Stimulated activated memory B cell treated with anti-CD40 and anti-IgM and Interleukin-4, amounts not matched to agents 10 μg/mL and 1 μg/mL and 100 μg/mL, for 72 hours (primary cell): ENCODE results near the gene LMAN2.
"Not testable (repeated sequence)": the region's sequence is repeated elsewhere in the genome, so short reads cannot be mapped to it uniquely, and the experiment has no call there.

Experiments used
- ATAC-seq: fragments of 150-1000 bp; cut with Tn5 transposase; 2 replicates; pipeline ENCODE4 v1.10.0; 2021
- H3K27ac Mint-ChIP-seq: one replicate; pipeline ENCODE4 v1.8.0; 2022; ENCODE audit warnings: mild to moderate bottlenecking, mixed read lengths
- H3K27me3 Mint-ChIP-seq: one replicate; pipeline ENCODE4 v1.8.0; 2022; ENCODE audit warnings: mixed read lengths
- H3K36me3 Mint-ChIP-seq: one replicate; pipeline ENCODE4 v1.8.0; 2022; ENCODE audit warnings: mixed read lengths
- H3K4me1 Mint-ChIP-seq: one replicate; pipeline ENCODE4 v1.8.0; 2022; ENCODE audit warnings: mixed read lengths
- H3K4me3 Mint-ChIP-seq: one replicate; pipeline ENCODE4 v1.8.0; 2022; ENCODE audit warnings: mild to moderate bottlenecking, moderate library complexity, mixed read lengths
- H3K9me3 Mint-ChIP-seq: one replicate; pipeline ENCODE4 v1.8.0; 2022; ENCODE audit warnings: mixed read lengths

Gene LMAN2

DNA sequence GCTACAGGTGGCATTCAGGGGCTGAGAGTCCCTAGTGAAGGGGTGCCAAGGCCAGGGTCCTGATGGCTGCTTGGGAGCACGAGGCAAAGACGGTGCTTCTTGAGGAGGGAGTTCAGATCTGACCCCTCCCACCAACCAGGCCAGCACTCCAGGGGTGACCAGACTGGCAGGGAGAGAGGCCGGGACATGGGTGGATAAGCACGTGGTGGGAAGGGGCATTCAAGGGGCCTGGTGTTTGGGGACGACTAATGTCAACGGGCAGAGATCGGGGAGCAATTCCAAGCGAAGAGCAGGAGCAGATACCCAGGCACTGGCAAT lies 10.8 kb upstream of the LMAN2 start:
- Mint-ChIP-seq H3K36me3 (peaks cover 17% of the 10 kb centered on the region), H3K27me3 (no peaks in the 10 kb centered on the region), H3K4me3 (peak overlapping the region; percentile 75), H3K9me3 (no peaks in the 10 kb centered on the region), H3K4me1 (peaks cover 90% of the 10 kb centered on the region), H3K27ac (peak overlapping the region; percentile 92)
- ATAC-seq, result no peak

DNA sequence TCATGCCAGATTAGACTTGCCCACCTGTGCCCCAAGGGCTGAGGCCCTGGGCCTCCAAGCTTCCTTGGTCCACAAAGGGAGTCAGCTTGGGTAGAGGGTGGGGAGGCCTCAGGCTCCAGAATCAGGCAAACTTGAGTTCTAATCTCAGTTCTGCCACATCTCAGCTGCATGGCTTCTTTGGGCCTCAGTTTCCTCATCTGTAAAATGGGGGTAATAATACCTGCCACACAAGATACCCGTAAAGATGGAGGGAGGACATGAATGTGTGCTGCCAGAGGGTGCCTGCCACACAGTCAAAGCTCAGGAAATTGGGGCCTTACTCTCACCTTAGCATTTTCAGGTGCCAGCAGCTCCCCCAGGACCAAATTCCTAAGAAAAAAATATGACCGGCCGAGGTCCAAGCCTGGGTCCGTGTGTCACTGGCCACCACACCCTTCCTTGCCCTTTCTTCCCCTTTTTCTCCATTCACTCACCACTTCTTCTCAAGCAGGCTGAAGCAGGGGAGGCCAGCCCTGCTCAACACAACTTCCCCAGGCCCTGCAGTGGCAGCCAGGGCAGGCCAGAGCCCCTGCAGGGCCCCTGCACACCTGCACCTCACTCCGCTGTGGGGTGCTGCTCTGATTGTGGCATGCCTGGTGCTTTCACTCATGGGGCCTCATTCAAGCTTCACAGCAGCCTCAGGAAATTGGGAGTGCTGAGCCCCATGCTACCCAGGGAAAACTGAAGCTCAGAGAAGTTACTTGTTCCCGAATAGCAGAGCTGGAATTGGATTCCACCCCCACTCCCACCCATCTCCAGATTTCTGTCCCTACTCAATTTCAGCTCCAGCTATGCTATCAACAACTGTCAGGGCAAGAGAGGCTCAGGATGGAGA lies 10.2 kb upstream of the LMAN2 start:
- Mint-ChIP-seq H3K4me1 (peaks cover 96% of the 10 kb centered on the region), H3K9me3 (no peaks in the 10 kb centered on the region), H3K27me3 (no peaks in the 10 kb centered on the region), H3K36me3 (peaks cover 11% of the 10 kb centered on the region), H3K4me3 (peak overlapping the region; percentile 75), H3K27ac (peak overlapping the region; percentile 92)
- ATAC-seq, result peak; percentile 37

DNA sequence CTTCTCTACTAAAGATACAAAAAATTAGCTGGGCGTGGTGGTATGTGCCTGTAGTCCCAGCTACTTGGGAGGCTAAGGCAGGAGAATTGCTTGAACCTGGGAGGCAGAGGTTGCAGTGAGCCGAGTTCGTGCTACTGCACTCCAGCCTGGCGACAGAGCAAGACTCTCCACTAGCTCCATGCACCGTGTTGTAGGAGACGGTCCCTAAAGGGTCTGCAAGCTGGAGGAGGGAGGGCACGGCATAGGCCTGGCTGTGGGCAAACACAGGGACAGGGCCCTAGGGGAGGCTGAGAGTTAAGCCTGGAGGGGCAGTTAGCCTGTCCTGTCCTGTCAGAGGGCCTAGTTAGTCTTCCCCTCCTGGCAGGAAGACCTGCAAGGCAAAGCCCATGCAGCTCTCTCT lies 9.3 kb upstream of the LMAN2 start:
- H3K27me3 Mint-ChIP-seq, H3K4me3 Mint-ChIP-seq, ATAC-seq, H3K9me3 Mint-ChIP-seq, H3K36me3 Mint-ChIP-seq: not testable (repeated sequence)
- Mint-ChIP-seq H3K4me1 (peaks cover 96% of the 10 kb centered on the region), H3K27ac (peak overlapping the region; percentile 79)

DNA sequence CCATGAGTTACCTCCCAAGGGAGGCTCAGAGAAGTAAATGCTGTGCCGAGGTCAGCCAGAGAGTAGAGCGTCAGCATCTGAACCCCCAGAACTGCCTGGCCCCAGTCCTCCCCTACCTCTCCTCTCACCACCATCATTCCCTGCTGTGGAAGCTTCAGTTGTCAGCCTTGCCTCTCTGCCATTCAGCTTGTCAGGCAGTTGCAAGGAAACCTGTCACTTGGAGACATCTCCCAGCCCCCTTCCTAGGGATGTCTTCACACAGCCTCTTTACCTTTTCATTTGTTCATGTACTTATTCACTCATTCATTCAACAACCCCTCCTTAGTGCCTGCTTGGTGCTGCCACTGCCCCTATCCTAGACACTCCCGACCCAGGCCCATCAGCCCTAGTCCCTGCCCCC lies 8.4 kb upstream of the LMAN2 start:
- H3K27me3 Mint-ChIP-seq, result no peaks in the 10 kb centered on the region
- H3K36me3 Mint-ChIP-seq, result no peaks in the 10 kb centered on the region
- H3K4me1 Mint-ChIP-seq, result peaks cover 91% of the 10 kb centered on the region
- H3K4me3 Mint-ChIP-seq, result peak overlapping the region; percentile 59
- no peak for ATAC-seq
- no peaks in the 10 kb centered on the region for H3K9me3 Mint-ChIP-seq
- H3K27ac Mint-ChIP-seq, result peak overlapping the region; percentile 79

DNA sequence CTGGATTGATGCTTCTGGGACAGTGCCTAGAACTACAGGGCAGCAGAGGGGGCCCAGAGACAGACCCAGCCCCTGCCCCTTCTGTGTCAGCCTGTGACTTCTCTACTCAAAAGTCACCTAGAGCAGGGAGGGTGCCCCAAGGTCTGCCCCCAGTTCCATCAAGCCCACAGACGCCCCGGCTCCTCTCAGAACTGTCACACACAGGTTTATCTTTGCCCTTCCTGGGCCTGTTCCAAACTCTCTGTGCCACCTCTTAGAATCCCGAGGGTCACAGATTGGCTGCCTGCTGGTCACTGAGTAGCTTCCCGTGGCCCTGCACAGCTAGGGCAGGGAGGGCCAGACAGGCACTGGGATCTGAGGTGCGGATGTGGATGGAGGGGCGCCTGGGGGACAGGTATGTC lies 8.0 kb upstream of the LMAN2 start:
- ATAC-seq, result no peak
- Mint-ChIP-seq H3K9me3 (no peaks in the 10 kb centered on the region), H3K27me3 (no peaks in the 10 kb centered on the region), H3K36me3 (no peaks in the 10 kb centered on the region), H3K4me3 (peak overlapping the region; percentile 94), H3K4me1 (peaks cover 91% of the 10 kb centered on the region), H3K27ac (peak overlapping the region; percentile 79)

DNA sequence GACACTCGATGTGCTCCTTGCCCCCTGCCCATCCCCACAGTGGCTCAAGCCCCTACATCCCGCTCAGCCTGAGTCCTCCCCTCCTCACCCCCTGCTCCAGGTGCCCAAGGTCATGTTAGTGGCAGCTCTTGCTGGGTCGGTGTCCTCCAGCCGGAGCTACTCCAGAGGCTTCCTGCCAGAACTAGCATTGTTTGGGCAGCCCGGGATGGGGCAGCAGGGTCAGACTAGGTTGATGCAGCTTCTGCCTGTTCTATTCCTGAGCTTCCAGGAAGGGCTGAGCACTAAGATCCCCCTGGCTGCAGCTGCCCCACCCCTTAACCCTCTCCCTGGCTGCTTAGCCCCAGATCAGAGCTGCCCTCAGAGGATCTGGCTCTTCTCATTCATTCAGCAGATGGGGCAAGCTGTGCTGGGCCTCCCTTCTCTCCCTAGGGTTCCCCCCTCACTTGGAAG lies 6.9 kb upstream of the LMAN2 start:
- no peaks in the 10 kb centered on the region for H3K27me3 Mint-ChIP-seq
- peak overlapping the region; percentile 94 for H3K4me3 Mint-ChIP-seq
- H3K9me3 Mint-ChIP-seq, result no peaks in the 10 kb centered on the region
- H3K36me3 Mint-ChIP-seq, result no peaks in the 10 kb centered on the region
- no peak for ATAC-seq
- peaks cover 84% of the 10 kb centered on the region for H3K4me1 Mint-ChIP-seq
- H3K27ac Mint-ChIP-seq, result peak overlapping the region; percentile 79

DNA sequence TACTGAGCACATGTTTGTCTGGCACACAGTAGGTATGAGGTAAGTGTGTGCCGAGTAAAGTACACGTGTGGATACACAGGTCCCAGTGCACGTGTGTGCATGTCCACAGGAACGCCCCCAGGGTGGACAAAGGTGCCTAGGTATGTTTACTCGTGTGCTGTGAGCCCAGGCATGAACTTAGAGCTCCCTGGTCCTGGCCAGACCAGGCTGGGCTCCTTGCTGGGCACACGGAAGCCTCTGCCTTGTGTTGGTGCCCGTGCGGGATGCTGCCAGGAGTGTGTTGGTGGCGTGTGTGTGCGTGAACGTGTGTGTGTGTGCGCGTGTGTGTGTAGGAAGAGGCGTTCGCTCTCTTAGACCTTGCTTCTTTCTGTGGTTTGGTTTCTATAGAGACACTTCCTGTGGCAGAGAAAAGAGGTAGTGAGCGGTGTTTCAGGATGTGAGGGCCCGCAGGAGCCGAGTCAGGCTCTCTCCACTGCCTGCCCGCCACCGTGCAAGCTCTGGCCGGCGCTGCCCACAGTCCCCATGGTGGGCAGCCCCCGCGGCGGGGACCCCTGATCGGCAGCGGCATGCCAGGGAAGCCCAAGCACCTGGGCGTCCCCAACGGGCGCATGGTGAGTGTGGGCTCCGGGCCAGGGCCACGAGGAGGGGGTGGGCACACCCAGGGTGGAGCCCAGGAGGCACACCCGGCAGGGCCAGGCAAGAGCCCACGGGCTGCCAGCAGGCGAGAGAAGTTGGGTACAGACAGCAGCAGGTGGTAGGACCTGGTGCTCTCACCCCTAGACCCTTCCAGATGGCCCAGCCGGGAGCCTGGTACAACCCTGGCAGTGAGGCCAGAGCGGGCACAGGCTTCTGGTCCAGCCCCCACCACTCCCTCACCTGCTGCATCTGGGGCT lies 6.2 kb upstream of the LMAN2 start, which contains the start of gene RGS14:
Gene RGS14 (plus strand): TSS at position 466 of the 893 bp plus-strand sequence. CDS start 101 bp downstream, at position 567.
- no peaks in the 10 kb centered on the region for H3K9me3 Mint-ChIP-seq

DNA sequence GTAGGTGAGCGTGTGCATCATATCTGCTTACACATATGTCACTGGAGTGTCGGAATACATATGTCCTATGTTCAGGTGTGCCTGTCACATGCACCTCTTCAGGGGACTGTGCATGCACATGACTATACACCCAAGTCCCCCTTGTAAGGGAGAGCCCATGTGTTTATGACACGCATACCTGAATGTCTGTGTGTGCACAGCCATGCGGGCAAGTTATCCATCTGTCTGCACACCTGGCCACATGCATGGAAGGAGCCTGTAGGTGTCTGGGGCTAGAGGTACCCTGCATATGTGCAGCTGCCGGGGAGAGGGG lies 5.6 kb upstream of the LMAN2 start:
- Mint-ChIP-seq H3K4me1 (peaks cover 72% of the 10 kb centered on the region), H3K27me3 (no peaks in the 10 kb centered on the region), H3K9me3 (no peaks in the 10 kb centered on the region), H3K27ac (peak overlapping the region; percentile 79), H3K36me3 (no peaks in the 10 kb centered on the region), H3K4me3 (peak overlapping the region; percentile 94)
- ATAC-seq, result no peak

More for the DNA sequence above, 6.2 kb upstream of the LMAN2 start, which contains the start of gene RGS14:
- peaks cover 77% of the 10 kb centered on the region for H3K4me1 Mint-ChIP-seq
- no peaks in the 10 kb centered on the region for H3K36me3 Mint-ChIP-seq
- H3K27ac Mint-ChIP-seq, result peak within 1 kb of the TSS; percentile 79
- peak; percentile 95 for ATAC-seq
- H3K27me3 Mint-ChIP-seq, result no peaks in the 10 kb centered on the region
- peak within 1 kb of the TSS; percentile 94 for H3K4me3 Mint-ChIP-seq

DNA sequence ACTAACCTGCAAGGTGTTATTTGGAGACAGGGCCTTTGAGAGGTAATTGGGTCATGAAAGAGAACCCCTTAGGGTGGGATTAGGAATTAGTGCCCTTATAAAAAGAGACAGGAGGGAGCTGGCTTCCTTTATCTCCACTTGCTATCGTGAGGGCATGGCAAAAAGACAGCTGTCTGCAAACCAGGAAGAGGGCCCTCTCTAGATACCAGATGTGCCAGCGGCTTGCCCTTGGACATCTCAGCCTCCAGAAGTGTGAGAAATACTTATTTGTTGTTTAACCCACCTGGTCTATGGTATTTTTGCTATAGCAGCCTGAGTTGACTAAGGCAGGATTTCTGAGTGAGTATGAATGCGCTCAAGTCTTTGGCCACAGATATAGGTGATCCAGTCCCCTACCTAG lies 5.3 kb upstream of the LMAN2 start:
- Mint-ChIP-seq H3K4me1 (peaks cover 72% of the 10 kb centered on the region), H3K9me3 (no peaks in the 10 kb centered on the region), H3K27me3 (no peaks in the 10 kb centered on the region), H3K4me3 (no peak overlapping the region), H3K36me3 (no peaks in the 10 kb centered on the region), H3K27ac (peak overlapping the region; percentile 79)
- no peak for ATAC-seq

DNA sequence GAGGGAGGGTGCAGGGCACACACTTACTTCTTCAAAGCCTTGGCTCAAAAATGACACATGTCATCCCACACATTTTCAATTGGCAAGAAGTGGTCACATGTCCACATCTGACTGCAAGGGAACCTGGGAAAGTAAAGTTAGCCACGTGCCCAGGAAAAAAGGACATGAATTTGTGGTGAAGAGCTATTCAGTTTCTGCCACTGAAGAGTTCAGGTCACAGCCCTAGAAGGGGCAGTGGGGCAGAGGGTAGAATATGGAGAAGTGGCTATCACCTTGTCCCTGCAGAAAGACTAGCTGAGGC lies 4.3 kb upstream of the LMAN2 start:
- H3K9me3 Mint-ChIP-seq, result no peaks in the 10 kb centered on the region
- H3K27me3 Mint-ChIP-seq, result no peaks in the 10 kb centered on the region
- H3K27ac Mint-ChIP-seq, result peak overlapping the region; percentile 53
- no peaks in the 10 kb centered on the region for H3K36me3 Mint-ChIP-seq
- peaks cover 63% of the 10 kb centered on the region for H3K4me1 Mint-ChIP-seq
- H3K4me3 Mint-ChIP-seq, result no peak overlapping the region
- ATAC-seq, result no peak

DNA sequence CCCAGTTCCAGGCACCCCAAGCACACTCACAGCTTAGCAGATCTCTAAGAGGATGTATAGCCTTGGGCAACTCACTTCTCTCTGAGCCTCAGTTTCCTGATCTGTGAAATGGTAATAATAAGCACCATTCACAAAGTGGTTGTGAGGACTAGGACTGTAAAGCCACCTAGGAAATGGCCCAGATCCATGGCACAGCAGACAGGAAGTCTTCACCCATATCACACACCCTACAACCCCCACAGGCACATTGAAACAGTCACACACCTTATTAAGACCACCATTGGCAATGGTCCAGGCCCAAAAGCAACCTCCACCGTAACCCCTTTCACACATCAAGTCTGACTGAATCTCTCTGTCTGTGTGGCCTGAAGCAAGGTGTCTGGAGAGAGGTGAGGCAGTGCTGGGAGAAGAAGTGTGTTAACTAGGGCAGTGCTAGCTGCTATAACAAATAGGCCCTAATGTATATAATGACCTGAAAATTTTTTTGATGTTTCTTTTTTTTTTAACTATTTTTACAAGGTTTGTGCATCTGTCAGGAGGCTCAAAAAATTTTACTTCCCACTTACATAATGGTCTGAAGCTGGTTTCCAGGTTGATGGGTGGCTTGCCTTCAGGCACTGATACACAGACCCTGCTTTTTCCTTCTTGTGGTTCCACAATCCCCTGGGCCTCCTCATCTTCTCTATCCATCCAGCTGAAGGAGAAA lies 3.8 kb upstream of the LMAN2 start:
- peak overlapping the region; percentile 53 for H3K27ac Mint-ChIP-seq
- H3K4me3 Mint-ChIP-seq, result no peak overlapping the region
- peaks cover 61% of the 10 kb centered on the region for H3K4me1 Mint-ChIP-seq
- H3K36me3 Mint-ChIP-seq, result no peaks in the 10 kb centered on the region
- ATAC-seq, result no peak
- H3K9me3 Mint-ChIP-seq, result no peaks in the 10 kb centered on the region
- no peaks in the 10 kb centered on the region for H3K27me3 Mint-ChIP-seq

DNA sequence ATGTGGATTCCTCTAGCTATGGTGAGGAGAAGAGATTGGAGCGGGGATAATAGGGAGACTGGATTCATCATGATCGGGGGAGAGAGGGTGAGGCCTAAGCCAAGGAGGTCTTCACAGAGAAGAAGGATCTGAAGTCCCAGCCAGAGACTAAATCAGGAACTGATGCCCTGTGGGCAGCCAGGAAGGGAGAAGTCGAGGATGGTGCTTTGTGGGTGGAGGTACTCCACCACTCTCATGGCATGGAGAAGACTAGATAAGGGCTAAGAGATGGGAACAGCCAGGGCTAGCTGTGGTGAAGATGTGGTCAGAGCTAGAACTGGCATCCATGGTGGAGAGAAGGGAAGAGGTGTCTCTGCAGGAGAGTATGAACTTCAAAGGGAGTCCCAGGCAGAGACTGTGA lies 3.2 kb upstream of the LMAN2 start:
- Mint-ChIP-seq H3K4me3 (no peak overlapping the region), H3K4me1 (peaks cover 61% of the 10 kb centered on the region), H3K27ac (peak overlapping the region; percentile 32)

DNA sequence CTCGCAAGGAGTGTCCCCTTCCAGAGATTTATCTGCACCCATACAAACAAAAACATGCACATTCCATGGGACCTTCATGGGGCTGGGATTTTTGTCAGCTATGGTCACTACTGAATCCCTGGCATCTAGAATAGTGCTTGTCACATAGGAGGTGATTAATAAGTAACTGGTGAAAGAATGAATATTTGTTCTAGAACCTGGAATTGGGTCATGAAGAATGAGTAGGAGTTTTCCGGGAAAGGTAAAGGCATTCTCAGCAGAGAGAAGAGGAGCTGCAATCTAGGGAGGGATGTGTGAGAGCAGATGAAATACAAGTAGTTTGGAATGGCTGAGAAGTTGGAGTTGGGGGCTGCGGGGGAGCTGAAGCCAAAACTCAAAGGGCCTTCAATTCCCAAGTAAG lies 2.8 kb upstream of the LMAN2 start:
- no peaks in the 10 kb centered on the region for H3K27me3 Mint-ChIP-seq
- H3K27ac Mint-ChIP-seq, result peak overlapping the region; percentile 32
- peaks cover 61% of the 10 kb centered on the region for H3K4me1 Mint-ChIP-seq
- H3K36me3 Mint-ChIP-seq, result peaks cover 8% of the 10 kb centered on the region
- no peak for ATAC-seq
- no peak overlapping the region for H3K4me3 Mint-ChIP-seq
- H3K9me3 Mint-ChIP-seq, result no peaks in the 10 kb centered on the region

More for the DNA sequence above, 3.2 kb upstream of the LMAN2 start:
- Mint-ChIP-seq H3K9me3 (no peaks in the 10 kb centered on the region), H3K36me3 (peaks cover 4% of the 10 kb centered on the region), H3K27me3 (no peaks in the 10 kb centered on the region)
- ATAC-seq, result no peak

DNA sequence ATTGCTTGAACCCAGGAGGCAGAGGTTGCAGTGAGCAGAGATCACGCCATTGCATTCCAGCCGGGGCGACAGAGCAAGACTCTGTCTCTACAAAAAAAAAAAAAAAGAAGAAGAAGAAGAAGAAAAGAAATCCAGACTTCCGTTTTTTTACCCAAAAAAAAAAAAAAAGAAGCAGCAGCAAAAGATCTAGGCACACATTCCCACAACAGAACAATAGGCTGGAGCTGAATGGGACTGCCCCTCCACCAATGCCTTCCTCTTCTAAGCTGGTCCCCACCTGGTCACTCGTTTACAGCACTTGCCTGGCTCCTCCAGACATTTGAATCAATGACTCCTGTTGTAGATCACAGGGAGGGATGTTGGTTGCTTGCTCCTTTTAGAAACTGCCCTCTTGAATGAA lies 1.6 kb upstream of the LMAN2 start:
- H3K9me3 Mint-ChIP-seq, result no peaks in the 10 kb centered on the region
- H3K27me3 Mint-ChIP-seq, result no peaks in the 10 kb centered on the region
- peaks cover 13% of the 10 kb centered on the region for H3K36me3 Mint-ChIP-seq
- no peak overlapping the region for H3K27ac Mint-ChIP-seq
- ATAC-seq, result no peak
- no peak overlapping the region for H3K4me3 Mint-ChIP-seq
- peaks cover 55% of the 10 kb centered on the region for H3K4me1 Mint-ChIP-seq

DNA sequence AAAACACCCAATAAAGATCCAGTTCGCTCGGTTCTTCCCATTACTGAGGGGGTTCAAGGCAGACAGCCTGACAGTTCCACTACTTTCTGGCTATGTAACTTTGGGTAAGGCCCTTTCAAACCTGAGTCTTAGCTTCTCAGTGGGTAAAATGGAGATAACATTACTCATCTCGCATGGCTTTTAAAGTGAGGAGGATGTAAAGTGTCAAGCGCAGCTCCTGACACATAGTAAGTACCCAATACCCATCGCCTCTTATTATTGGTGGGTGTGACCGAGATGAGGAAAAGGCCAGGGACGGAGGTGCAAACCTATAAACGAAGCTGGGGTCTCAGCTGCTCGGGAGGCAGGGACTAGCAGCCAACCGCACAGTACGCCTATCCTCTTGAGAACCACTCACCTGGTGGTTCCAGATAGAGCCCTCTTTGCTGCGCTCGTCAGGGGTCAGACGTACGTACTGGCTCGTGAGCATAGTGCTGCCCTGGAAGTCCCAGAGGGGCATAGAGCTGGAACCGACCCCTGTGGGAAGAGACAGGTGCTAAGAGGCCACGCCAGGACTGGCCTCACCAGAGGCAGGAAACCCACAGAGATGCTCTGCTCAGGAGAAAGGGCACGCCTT lies 584 bp downstream of the LMAN2 start:
- no peaks in the 10 kb centered on the region for H3K9me3 Mint-ChIP-seq
- peaks cover 52% of the 10 kb centered on the region for H3K4me1 Mint-ChIP-seq
- H3K27ac Mint-ChIP-seq, result peak overlapping the region; percentile 98
- ATAC-seq, result no peak
- peaks cover 13% of the 10 kb centered on the region for H3K36me3 Mint-ChIP-seq
- no peaks in the 10 kb centered on the region for H3K27me3 Mint-ChIP-seq
- H3K4me3 Mint-ChIP-seq, result peak overlapping the region; percentile 91
